ENCODE measurements around the gene CDS2. TPM values are rescaled to one million over a fixed set of nuclear protein-coding genes. Genes with fewer than 3 reads are reported as not detected.

The CDS2 gene
- total RNA-seq, 1 experiment from 2014 or later = 17.1 TPM

DNA sequence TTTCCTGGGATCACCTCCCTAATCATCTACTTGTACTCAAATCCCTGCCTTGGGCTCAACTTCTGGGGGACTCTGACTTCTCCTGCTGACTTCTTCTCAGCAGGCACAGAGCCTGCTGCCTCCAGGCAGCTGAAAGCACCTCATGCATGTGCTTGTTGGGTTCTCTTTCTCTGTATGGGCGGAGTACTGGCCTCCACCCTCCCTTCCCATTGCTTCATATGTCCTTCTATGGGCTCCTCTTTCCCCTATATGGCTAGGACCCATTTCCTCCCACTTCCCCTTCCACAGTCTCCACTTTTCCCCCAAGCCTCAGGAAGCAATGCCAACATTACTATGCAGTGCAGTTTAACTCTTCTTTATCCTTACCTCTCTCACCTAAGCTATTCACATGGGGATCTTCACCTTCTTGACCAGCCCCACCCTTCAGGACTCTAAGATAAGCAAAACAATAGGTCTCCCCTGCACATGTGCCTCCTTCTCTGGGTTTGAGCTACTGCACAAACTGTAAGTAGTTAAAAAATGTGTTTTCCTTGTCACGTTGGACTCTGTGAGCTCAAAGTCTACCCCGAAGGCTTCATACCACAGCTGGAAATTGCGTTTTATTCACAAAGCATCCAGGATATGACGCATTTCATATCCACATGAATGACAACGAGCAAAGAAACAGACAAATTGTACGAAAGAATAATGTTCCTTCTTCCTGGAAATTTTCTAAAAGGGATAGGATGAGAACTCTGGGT lies 93.7 kb downstream of the CDS2 start:
- H3F3A ChIP-seq (ENCODE audit: low read length, unreplicated experiment) = no peaks in the 10 kb centered on the region
- H4K20me1 ChIP-seq (ENCODE audit: low read length) = no peaks in the 10 kb centered on the region
- ATAC-seq (no peak), DNase-seq (no peak)
- H3K9me3 ChIP-seq (ENCODE audit: low read length) = no peaks in the 10 kb centered on the region
- no TSS peak for BruUV-seq (replicated peaks)
- no peak overlapping the region for H3K9ac ChIP-seq (ENCODE audit: low read length)
- no peaks in the 10 kb centered on the region for H3K27me3 ChIP-seq (ENCODE audit: low read length)
- TF ChIP-seq, protein P1, sequence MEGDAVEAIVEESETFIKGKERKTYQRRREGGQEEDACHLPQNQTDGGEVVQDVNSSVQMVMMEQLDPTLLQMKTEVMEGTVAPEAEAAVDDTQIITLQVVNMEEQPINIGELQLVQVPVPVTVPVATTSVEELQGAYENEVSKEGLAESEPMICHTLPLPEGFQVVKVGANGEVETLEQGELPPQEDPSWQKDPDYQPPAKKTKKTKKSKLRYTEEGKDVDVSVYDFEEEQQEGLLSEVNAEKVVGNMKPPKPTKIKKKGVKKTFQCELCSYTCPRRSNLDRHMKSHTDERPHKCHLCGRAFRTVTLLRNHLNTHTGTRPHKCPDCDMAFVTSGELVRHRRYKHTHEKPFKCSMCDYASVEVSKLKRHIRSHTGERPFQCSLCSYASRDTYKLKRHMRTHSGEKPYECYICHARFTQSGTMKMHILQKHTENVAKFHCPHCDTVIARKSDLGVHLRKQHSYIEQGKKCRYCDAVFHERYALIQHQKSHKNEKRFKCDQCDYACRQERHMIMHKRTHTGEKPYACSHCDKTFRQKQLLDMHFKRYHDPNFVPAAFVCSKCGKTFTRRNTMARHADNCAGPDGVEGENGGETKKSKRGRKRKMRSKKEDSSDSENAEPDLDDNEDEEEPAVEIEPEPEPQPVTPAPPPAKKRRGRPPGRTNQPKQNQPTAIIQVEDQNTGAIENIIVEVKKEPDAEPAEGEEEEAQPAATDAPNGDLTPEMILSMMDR (conservative IDR thresholded peaks at IDR 0.05; ENCODE audit: low read depth, low read length) = no peak
- TF ChIP-seq EZH2 (IDR thresholded peaks at IDR 0.05; ENCODE audit: low read length, unreplicated experiment) (no peak), EZH2phosphoT487 (IDR thresholded peaks at IDR 0.05; ENCODE audit: borderline replicate concordance, low read length) (no peak)
- H3K4me2 ChIP-seq (ENCODE audit: low read length) = no peak overlapping the region
- no peak overlapping the region for H3K27ac ChIP-seq (ENCODE audit: low read length)
- H3K9me2 ChIP-seq (replicated peaks; ENCODE audit: low read length) = no peaks in the 10 kb centered on the region
- ChIA-PET POLR2A (ENCODE audit: unreplicated experiment) (no interaction called here), CTCF (no interaction called here)
- H2AFZ ChIP-seq (ENCODE audit: low read length) = no peak overlapping the region
- intact Hi-C loops (cut with micrococcal nuclease) = no loop called here
- no peaks in the 10 kb centered on the region for H3K36me3 ChIP-seq (ENCODE audit: low read depth, low read length)
- no peaks in the 10 kb centered on the region for H3K4me1 ChIP-seq (ENCODE audit: insufficient read depth, low read length)
- no peak overlapping the region for H3K4me3 ChIP-seq (ENCODE audit: low read length)
- H3K79me2 ChIP-seq (ENCODE audit: low read length) = no peaks in the 10 kb centered on the region

DNA sequence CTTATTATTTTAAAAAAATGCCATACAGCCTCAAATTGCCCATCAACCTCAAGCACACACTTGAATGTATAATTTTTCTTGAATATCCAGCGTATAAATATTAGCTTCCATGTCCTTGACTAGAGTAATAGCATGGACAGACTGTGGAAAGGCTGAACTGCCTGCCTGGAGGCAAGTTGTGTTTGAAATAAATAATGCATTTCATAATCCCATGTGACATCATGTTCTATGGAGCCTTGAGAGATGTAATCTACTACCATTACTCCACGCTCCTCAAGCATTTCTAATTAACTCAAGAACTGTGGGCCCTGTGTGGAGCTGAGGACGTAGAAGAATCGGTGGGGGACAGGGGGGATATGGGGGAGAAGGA lies 94.2 kb downstream of the CDS2 start:
- Histone ChIP-seq H3K4me1 (ENCODE audit: insufficient read depth, low read length) (no peaks in the 10 kb centered on the region), H3K4me3 (ENCODE audit: low read length) (no peak overlapping the region), H3K4me2 (ENCODE audit: low read length) (no peak overlapping the region), H4K20me1 (ENCODE audit: low read length) (no peaks in the 10 kb centered on the region), H3K9me3 (ENCODE audit: low read length) (no peaks in the 10 kb centered on the region), H3K9me2 (replicated peaks; ENCODE audit: low read length) (no peaks in the 10 kb centered on the region), H3K9ac (ENCODE audit: low read length) (no peak overlapping the region), H3K36me3 (ENCODE audit: low read depth, low read length) (no peaks in the 10 kb centered on the region), H3K79me2 (ENCODE audit: low read length) (no peaks in the 10 kb centered on the region), H3F3A (ENCODE audit: low read length, unreplicated experiment) (no peaks in the 10 kb centered on the region), H2AFZ (ENCODE audit: low read length) (no peak overlapping the region), H3K27me3 (ENCODE audit: low read length) (no peaks in the 10 kb centered on the region), H3K27ac (ENCODE audit: low read length) (no peak overlapping the region)
- TF ChIP-seq, protein P1 (conservative IDR thresholded peaks at IDR 0.05; ENCODE audit: low read depth, low read length) = no peak
- no peak for TF ChIP-seq EZH2 (IDR thresholded peaks at IDR 0.05; ENCODE audit: low read length, unreplicated experiment)
- TF ChIP-seq EZH2phosphoT487 (IDR thresholded peaks at IDR 0.05; ENCODE audit: borderline replicate concordance, low read length) = no peak
- POLR2A ChIA-PET (ENCODE audit: unreplicated experiment) = no interaction called here
- no TSS peak for BruUV-seq (replicated peaks)
- intact Hi-C loops (cut with micrococcal nuclease) = no loop called here
- DNase-seq = no peak
- no peak for ATAC-seq
- CTCF ChIA-PET = no interaction called here

DNA sequence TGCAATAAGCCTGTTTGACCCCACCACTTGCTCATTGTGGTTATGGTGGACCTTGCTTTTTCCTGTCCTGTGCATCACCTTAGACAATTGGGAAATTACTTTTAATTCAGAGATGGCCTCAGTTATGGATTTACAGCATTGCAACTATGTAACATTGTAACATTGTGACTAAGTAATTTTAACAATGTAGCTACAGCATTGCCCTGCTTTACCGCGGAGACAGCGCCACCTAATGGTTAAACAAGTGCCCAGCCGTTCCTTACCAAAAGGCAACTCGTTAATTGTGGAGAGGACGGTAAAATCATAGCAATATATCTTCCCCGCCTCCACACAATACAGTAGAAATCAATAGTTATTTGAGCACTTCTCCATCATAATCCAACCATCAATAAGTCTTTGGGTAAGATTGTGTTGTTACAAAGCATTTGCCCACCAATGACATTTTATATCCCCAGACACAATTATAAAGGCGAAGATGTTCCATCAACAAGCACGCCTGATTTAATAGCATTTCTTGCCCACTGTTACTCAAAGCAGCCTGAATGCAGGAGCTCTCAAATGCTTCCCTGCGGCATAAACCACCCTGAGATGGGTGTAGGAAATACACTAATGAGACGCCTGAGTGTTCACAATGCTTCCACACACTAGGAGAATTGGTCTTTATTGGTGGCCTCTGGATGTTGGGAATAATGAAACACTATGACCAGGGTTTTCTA lies 96.3 kb downstream of the CDS2 start:
- CTCF ChIA-PET = interaction anchor here (0.6 to 1.5 kb wide), 5 partner anchors 10 to 97 kb away, joined by 3 to 13 read pairs (median 3); partner anchors contain the start of gene CDS2
- POLR2A ChIA-PET (ENCODE audit: unreplicated experiment) = no interaction called here
- peak; percentile 92 for ATAC-seq

More for the DNA sequence above, 96.3 kb downstream of the CDS2 start:
- BruUV-seq (replicated peaks) = no TSS peak
- no peaks in the 10 kb centered on the region for H4K20me1 ChIP-seq (ENCODE audit: low read length)
- H3K4me1 ChIP-seq (ENCODE audit: insufficient read depth, low read length) = no peaks in the 10 kb centered on the region
- H3K27me3 ChIP-seq (ENCODE audit: low read length) = no peaks in the 10 kb centered on the region; the same call in 1 of the 2 replicates
- H3F3A ChIP-seq (ENCODE audit: low read length, unreplicated experiment) = no peaks in the 10 kb centered on the region
- intact Hi-C loops (cut with micrococcal nuclease) = loop anchor here (1.0 kb wide), 2 partner anchors 18 to 97 kb away; no protein-coding TSS in a partner anchor
- no peaks in the 10 kb centered on the region for H3K9me2 ChIP-seq (replicated peaks; ENCODE audit: low read length)
- no peak overlapping the region for H3K9ac ChIP-seq (ENCODE audit: low read length)
- TF ChIP-seq, protein P1 (conservative IDR thresholded peaks at IDR 0.05; ENCODE audit: low read depth, low read length) = peak; percentile 99
- TF ChIP-seq EZH2phosphoT487 (IDR thresholded peaks at IDR 0.05; ENCODE audit: borderline replicate concordance, low read length) = no peak
- no peak overlapping the region for H3K4me2 ChIP-seq (ENCODE audit: low read length)
- peak; percentile 83 for DNase-seq
- no peaks in the 10 kb centered on the region for H3K36me3 ChIP-seq (ENCODE audit: low read depth, low read length)
- H3K79me2 ChIP-seq (ENCODE audit: low read length) = no peaks in the 10 kb centered on the region
- no peak overlapping the region for H2AFZ ChIP-seq (ENCODE audit: low read length)
- H3K27ac ChIP-seq (ENCODE audit: low read length) = no peak overlapping the region
- no peak overlapping the region for H3K4me3 ChIP-seq (ENCODE audit: low read length)
- H3K9me3 ChIP-seq (ENCODE audit: low read length) = no peaks in the 10 kb centered on the region
